ENCODE measurements around the gene ANKRD2. TPM values are rescaled to one million over a fixed set of nuclear protein-coding genes. Genes with fewer than 3 reads are reported as not detected.

The ANKRD2 gene
- total RNA-seq, 2 donors from 2014 or later = 1.9 TPM; not detected in 1

DNA sequence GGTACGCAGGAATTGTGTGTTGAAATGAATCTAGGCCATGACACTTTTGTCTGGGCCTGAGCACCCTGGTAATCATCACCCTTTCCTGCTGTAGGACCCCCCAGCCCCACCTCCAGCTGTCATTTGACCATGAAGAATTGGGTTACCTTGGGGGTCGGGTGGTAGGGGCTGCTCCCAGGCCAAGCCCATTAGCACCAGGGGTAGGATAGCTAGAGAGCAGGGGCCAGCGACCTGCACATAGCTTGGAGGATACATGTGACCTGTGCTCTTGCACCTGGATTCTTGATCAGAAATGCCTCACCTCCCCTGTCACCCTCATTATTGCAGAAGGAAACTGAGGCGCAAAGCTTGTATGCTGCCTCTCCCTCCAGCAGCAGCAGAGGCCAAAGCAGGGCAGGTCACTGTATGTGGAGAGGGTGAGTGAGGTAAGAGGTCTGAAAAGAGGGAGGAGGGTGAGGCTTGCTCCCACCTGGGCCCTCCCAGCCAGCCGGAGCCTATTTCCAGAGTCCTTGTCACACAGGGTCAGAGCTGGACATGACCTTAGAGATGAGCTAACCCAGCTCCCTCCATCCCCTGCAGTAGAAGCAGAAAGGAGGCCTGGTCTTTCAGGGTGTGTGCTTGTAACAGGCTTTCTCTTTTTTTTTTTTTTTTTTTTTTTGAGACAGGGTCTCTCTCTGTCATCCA is 35.3 kb upstream of the ANKRD2 start:
- Histone ChIP-seq H3K27me3 (replicated peaks; ENCODE audit: insufficient read depth) (no peaks in the 10 kb centered on the region), H3K27ac (no peak overlapping the region), H3K4me1 (ENCODE audit: control insufficient read depth in 1 of 2, low read depth in 2 of 2) (peaks cover 28 to 40% of the 10 kb centered on the region in 2 donors), H3K9me3 (no peaks in the 10 kb centered on the region), H3K36me3 (no peaks in the 10 kb centered on the region), H3K4me3 (no peak overlapping the region)
- no peak for ATAC-seq (ENCODE audit: insufficient number of reproducible peaks, low FRiP score, low read depth)
- TF ChIP-seq, protein P1, sequence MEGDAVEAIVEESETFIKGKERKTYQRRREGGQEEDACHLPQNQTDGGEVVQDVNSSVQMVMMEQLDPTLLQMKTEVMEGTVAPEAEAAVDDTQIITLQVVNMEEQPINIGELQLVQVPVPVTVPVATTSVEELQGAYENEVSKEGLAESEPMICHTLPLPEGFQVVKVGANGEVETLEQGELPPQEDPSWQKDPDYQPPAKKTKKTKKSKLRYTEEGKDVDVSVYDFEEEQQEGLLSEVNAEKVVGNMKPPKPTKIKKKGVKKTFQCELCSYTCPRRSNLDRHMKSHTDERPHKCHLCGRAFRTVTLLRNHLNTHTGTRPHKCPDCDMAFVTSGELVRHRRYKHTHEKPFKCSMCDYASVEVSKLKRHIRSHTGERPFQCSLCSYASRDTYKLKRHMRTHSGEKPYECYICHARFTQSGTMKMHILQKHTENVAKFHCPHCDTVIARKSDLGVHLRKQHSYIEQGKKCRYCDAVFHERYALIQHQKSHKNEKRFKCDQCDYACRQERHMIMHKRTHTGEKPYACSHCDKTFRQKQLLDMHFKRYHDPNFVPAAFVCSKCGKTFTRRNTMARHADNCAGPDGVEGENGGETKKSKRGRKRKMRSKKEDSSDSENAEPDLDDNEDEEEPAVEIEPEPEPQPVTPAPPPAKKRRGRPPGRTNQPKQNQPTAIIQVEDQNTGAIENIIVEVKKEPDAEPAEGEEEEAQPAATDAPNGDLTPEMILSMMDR (IDR thresholded peaks at IDR 0.05) = no peak
- no peak for DNase-seq (ENCODE audit: low spot score)

DNA sequence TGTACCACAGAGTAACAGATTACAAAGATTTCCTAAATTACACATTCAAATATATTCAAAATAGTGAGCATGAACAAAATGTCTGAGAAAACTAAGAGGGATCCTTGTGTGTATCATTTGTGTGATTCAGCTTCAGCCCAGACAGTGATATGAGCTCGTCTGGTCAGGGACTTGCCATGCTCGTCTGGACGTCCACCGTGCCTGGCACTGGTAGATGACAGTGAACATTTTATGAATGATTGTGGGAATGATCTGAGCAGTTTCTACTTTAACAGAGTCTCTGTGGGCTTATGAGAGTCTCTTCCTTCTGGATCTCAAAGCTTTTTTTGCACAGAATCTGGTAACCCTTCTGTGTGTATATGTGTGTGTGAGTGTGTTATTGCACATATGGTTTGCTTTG is 34.2 kb upstream of the ANKRD2 start:
- Histone ChIP-seq H3K27me3 (replicated peaks; ENCODE audit: insufficient read depth) (no peaks in the 10 kb centered on the region), H3K4me3 (no peak overlapping the region), H3K36me3 (no peaks in the 10 kb centered on the region), H3K27ac (peak overlapping the region; percentile 96 to 97), H3K9me3 (no peaks in the 10 kb centered on the region), H3K4me1 (ENCODE audit: control insufficient read depth in 1 of 2, low read depth in 2 of 2) (peaks cover 37 to 51% of the 10 kb centered on the region in 2 donors)
- no peak for ATAC-seq (ENCODE audit: insufficient number of reproducible peaks, low FRiP score, low read depth)
- no peak for DNase-seq (ENCODE audit: low spot score)
- TF ChIP-seq, protein P1 (IDR thresholded peaks at IDR 0.05) = no peak

DNA sequence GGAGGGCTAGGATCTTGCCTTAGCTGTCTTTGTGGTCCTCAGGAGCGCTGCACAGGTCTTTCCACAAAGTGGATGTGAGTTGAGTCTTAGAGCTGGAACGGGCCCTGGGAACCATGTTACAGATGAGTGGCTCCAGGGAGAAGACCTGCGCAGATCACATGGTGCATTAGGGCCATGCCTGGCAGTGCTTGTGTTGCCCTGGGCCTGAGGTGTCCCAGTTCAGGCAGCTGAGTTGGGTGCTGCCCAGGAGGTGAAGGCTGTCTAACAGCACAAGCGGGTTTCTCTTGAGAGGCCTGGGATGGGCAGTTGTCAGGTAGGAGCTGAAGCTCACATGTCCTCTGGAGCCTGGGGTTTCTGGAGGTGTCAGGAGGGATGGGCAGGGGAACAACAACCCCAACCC is 33.7 kb upstream of the ANKRD2 start:
- peak overlapping the region; percentile 96 to 97 for H3K27ac ChIP-seq
- no peaks in the 10 kb centered on the region for H3K27me3 ChIP-seq (replicated peaks; ENCODE audit: insufficient read depth)
- DNase-seq (ENCODE audit: low spot score) (no peak), ATAC-seq (ENCODE audit: insufficient number of reproducible peaks, low FRiP score, low read depth) (no peak)
- no peaks in the 10 kb centered on the region for H3K36me3 ChIP-seq
- H3K9me3 ChIP-seq = no peaks in the 10 kb centered on the region
- TF ChIP-seq, protein P1 (IDR thresholded peaks at IDR 0.05) = no peak
- peaks cover 40 to 55% of the 10 kb centered on the region in 2 donors for H3K4me1 ChIP-seq (ENCODE audit: control insufficient read depth in 1 of 2, low read depth in 2 of 2)
- no peak overlapping the region for H3K4me3 ChIP-seq

DNA sequence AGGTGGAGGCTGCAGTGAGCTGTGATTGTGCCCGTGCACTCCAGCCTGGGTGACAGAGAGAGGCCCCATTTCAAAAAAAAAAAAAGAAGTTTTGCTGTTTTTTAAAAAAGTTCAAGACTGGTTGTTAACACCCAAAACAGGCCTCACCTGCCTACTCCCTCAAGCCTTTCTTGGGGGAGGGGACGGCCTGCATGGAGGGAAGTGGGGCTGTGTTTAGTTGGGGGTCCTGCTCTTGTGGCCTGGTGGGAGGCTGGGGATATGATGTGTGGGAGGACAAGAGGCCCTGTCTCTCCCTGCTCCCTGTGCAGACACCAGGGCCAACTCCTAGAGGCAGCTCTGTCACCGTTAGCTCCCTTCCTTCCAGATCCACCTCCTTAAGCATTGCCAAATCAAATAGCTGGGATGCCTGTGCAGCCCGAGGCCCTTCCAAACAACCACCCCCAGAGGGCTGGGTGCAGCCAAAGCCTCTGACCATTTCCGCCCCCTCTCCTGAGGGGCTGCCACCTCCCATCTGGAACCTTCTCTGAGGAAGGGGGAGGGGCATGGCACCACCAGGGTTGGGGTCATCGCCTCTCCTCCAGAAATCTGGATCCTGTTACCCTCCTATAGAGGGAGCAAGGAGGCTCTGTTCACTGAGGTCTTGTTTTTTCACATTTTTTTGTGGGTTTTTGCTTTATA is 32.9 kb upstream of the ANKRD2 start:
- Histone ChIP-seq H3K27me3 (replicated peaks; ENCODE audit: insufficient read depth) (no peaks in the 10 kb centered on the region), H3K4me1 (ENCODE audit: control insufficient read depth in 1 of 2, low read depth in 2 of 2) (peaks cover 40 to 57% of the 10 kb centered on the region in 2 donors), H3K4me3 (no peak overlapping the region), H3K9me3 (no peaks in the 10 kb centered on the region), H3K27ac (peak overlapping the region; percentile 96 to 97), H3K36me3 (no peaks in the 10 kb centered on the region)
- peak; percentile 19 for ATAC-seq (ENCODE audit: insufficient number of reproducible peaks, low FRiP score, low read depth)
- no peak for DNase-seq (ENCODE audit: low spot score)
- TF ChIP-seq, protein P1 (IDR thresholded peaks at IDR 0.05) = no peak

DNA sequence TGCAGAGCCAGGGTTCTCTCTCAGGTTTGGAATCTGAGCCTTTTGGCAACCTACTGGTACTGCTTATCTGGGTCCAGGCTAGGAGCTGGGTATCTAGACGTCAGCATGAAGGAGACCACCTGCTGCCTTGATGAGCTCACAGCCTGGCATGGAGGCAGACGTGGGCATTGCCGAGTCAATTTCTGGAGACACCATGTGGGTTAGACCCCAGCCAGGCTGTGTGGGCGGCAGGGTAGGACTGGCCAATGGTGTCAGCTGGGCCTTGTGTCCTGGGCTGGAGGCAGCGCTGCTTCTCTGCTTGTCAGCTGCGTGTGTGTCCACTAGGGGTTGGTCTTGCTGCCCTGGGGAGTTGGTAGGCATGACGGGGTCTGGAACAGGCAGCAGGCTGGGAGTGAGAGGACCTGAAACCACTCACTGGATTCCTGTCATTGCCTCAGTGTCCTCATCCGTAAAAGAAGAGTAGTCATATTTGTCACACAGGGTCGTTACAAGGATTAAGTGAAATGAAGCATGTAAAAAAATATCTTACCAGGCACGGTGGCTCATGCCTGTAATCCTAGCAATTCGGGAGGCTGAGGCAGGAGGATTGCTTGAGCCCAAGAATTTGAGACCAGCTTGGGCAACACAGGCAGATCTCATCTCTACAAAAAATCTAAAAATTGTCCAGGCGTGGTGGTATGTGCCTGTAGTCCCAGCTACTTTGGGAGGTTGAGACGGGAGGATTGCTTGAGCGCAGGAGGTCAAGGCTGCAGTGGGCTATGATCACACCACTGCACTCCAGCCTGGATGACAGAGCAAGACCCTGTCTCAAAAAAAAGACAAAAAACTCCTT is 31.7 kb upstream of the ANKRD2 start:
- no peak for ATAC-seq (ENCODE audit: insufficient number of reproducible peaks, low FRiP score, low read depth)
- H3K4me1 ChIP-seq (ENCODE audit: control insufficient read depth in 1 of 2, low read depth in 2 of 2) = peaks cover 40 to 57% of the 10 kb centered on the region in 2 donors
- H3K9me3 ChIP-seq = no peaks in the 10 kb centered on the region
- H3K27ac ChIP-seq = peak overlapping the region; percentile 96 to 97
- H3K36me3 ChIP-seq = no peaks in the 10 kb centered on the region
- no peaks in the 10 kb centered on the region for H3K27me3 ChIP-seq (replicated peaks; ENCODE audit: insufficient read depth)
- H3K4me3 ChIP-seq = no peak overlapping the region
- TF ChIP-seq, protein P1 (IDR thresholded peaks at IDR 0.05) = no peak
- DNase-seq (ENCODE audit: low spot score) = no peak
